ENCODE data around the gene PRKCI. TPM values are rescaled to one million over a fixed set of nuclear protein-coding genes. Genes with fewer than 3 reads are reported as not detected.
"Not testable (repeated sequence)": the region's sequence is repeated elsewhere in the genome, so short reads cannot be mapped to it uniquely, and the experiment has no call there.

Gene PRKCI
- polyA plus RNA-seq, 3 donors, result 5.1 to 15.4 (median 11.6) TPM

- Mint-ChIP-seq H3K27me3 (ENCODE audit: low read depth in 3 of 3) (peaks cover 0 to 2% (median 2%) of the 10 kb centered on the region in 3 donors), H3K4me1 (peaks cover 6% of the 10 kb centered on the region), H3K36me3 (no peaks in the 10 kb centered on the region), H3K4me3 (no peak overlapping the region), H3K27ac (no peak overlapping the region), H3K9me3 (peaks cover 5 to 12% (median 11%) of the 10 kb centered on the region in 7 donors)
- no peak overlapping the region for H2AFZ ChIP-seq (ENCODE audit: insufficient read depth, low read depth, low read length, poor library complexity, severe bottlenecking)
- no peak for TF ChIP-seq CTCF (IDR thresholded peaks at IDR 0.05)
- DNase-seq, result no peak
- H3K9me3 ChIP-seq (replicated peaks in 1 of 2; ENCODE audit: control insufficient read depth in 1 of 2, insufficient read depth in 1 of 2, low read length in 2 of 2), result peaks cover 5 to 8% of the 10 kb centered on the region in 2 donors
- H3K27me3 ChIP-seq (ENCODE audit: control insufficient read depth in 2 of 2, insufficient read depth in 2 of 2, low read length in 2 of 2), result no peaks in the 10 kb centered on the region
- no peaks in the 10 kb centered on the region for H3K79me2 ChIP-seq (ENCODE audit: insufficient read depth, low read length)
- intact Hi-C loops (cut with micrococcal nuclease), result loop anchor here in 1 of 2 donors (10.0 kb wide), 1 partner anchor 839 kb away; no protein-coding TSS in a partner anchor
- no peaks in the 10 kb centered on the region for H3K36me3 ChIP-seq (replicated peaks in 1 of 2; ENCODE audit: control insufficient read depth in 1 of 2, insufficient read depth in 2 of 2, low read length in 2 of 2)
- no peaks in the 10 kb centered on the region for H4K20me1 ChIP-seq (ENCODE audit: insufficient read depth, low read length)
- no peak overlapping the region for H3K9ac ChIP-seq (ENCODE audit: insufficient read depth, low read length, poor library complexity, severe bottlenecking)
- H3K4me3 ChIP-seq (replicated peaks in 1 of 3; ENCODE audit: low read depth in 2 of 3, low read length in 3 of 3), result no peak overlapping the region
- H3K4me2 ChIP-seq (replicated peaks; ENCODE audit: extremely low read depth, low read length, poor library complexity, severe bottlenecking), result no peak overlapping the region
- WGBS (ENCODE audit: insufficient coverage), result no CpG with 5 or more reads among the region's 2 CpGs
- no peaks in the 10 kb centered on the region for H3K4me1 ChIP-seq (ENCODE audit: control insufficient read depth in 1 of 2, insufficient read depth in 2 of 2, low read length in 2 of 2)
- H3K27ac ChIP-seq (ENCODE audit: low read depth in 1 of 2, low read length in 2 of 2), result no peak overlapping the region
Observed at GRCh38 chr3:170205302-170205701, 16.9 kb upstream of the PRKCI start.

- H3K36me3 ChIP-seq (replicated peaks in 1 of 2; ENCODE audit: control insufficient read depth in 1 of 2, insufficient read depth in 2 of 2, low read length in 2 of 2); H3K4me1 Mint-ChIP-seq; H3K4me3 Mint-ChIP-seq; H3K36me3 Mint-ChIP-seq; H3K27me3 ChIP-seq (ENCODE audit: control insufficient read depth in 2 of 2, insufficient read depth in 2 of 2, low read length in 2 of 2); H3K4me3 ChIP-seq (replicated peaks in 1 of 3; ENCODE audit: low read depth in 2 of 3, low read length in 3 of 3); H3K27me3 Mint-ChIP-seq (ENCODE audit: low read depth in 3 of 3); H2AFZ ChIP-seq (ENCODE audit: insufficient read depth, low read depth, low read length, poor library complexity, severe bottlenecking); DNase-seq; H3K27ac Mint-ChIP-seq; H3K79me2 ChIP-seq (ENCODE audit: insufficient read depth, low read length); H3K9ac ChIP-seq (ENCODE audit: insufficient read depth, low read length, poor library complexity, severe bottlenecking); H3K27ac ChIP-seq (ENCODE audit: low read depth in 1 of 2, low read length in 2 of 2); H3K4me2 ChIP-seq (replicated peaks; ENCODE audit: extremely low read depth, low read length, poor library complexity, severe bottlenecking); H3K4me1 ChIP-seq (ENCODE audit: control insufficient read depth in 1 of 2, insufficient read depth in 2 of 2, low read length in 2 of 2); H4K20me1 ChIP-seq (ENCODE audit: insufficient read depth, low read length): not testable (repeated sequence)
- peaks cover 8 to 21% (median 18%) of the 10 kb centered on the region in 7 donors for H3K9me3 Mint-ChIP-seq
- intact Hi-C loops (cut with micrococcal nuclease), result loop anchor here in 1 of 2 donors (10.0 kb wide), 1 partner anchor 839 kb away; no protein-coding TSS in a partner anchor
- H3K9me3 ChIP-seq (replicated peaks in 1 of 2; ENCODE audit: control insufficient read depth in 1 of 2, insufficient read depth in 1 of 2, low read length in 2 of 2), result peaks cover 11% of the 10 kb centered on the region in 2 donors
- WGBS (ENCODE audit: insufficient coverage), result 98% methylated on average over 9 of the region's 11 CpGs
Observed at GRCh38 chr3:170206164-170206762, 16.0 kb upstream of the PRKCI start.
